ENCODE results near the gene SLC46A3. TPM values are rescaled to one million over a fixed set of nuclear protein-coding genes. Genes with fewer than 3 reads are reported as not detected.

SLC46A3 gene
- total and polyA plus RNA-seq, 2 of the 13 experiments (the other 11 are each of a cell fraction or from before 2014, with no cell fraction given) = not detected

- TF ChIP-seq ZBTB4 (CRISPR knock-in tag; IDR thresholded peaks at IDR 0.05; ENCODE audit: borderline replicate concordance) = no peak
- no peak for TF ChIP-seq ZNF567 (CRISPR knock-in tag; IDR thresholded peaks at IDR 0.05; ENCODE audit: borderline replicate concordance)
- TF ChIP-seq DRAP1 (CRISPR knock-in tag; IDR thresholded peaks at IDR 0.05) = no peak
Observed at GRCh38 chr13:28725046-28725610, 6.4 kb upstream of the SLC46A3 start (continued).

- ChIA-PET POLR2A (no interaction called here), CTCF (ENCODE audit: low intra/inter-chr PET ratio, low total read pairs) (no interaction called here)
- H2AFZ ChIP-seq (ENCODE audit: low read length) = no peak overlapping the region
- no peaks in the 10 kb centered on the region for H3K4me1 ChIP-seq (ENCODE audit: insufficient read depth, low read length)
- H3K79me2 ChIP-seq (ENCODE audit: insufficient read depth, low read length) = no peaks in the 10 kb centered on the region
- no peaks in the 10 kb centered on the region for H4K20me1 ChIP-seq (ENCODE audit: insufficient read depth, low read length)
- BruUV-seq (replicated peaks) = no TSS peak
- H3K27me3 ChIP-seq (ENCODE audit: control insufficient read depth in 1 of 2, insufficient read depth in 2 of 2, low read length in 2 of 2) = no peaks in the 10 kb centered on the region; a peak in 2 of 5 replicates
- no peak overlapping the region for H3K4me3 ChIP-seq (replicated peaks in 1 of 3; ENCODE audit: insufficient read depth in 1 of 3, low read depth in 2 of 3, low read length in 3 of 3)
- ATAC-seq (no peak), DNase-seq (ENCODE audit: low spot score) (no peak), FAIRE-seq (no peak)
- in situ Hi-C loops (cut with HindIII; ENCODE audit: extremely low pct_ligation_motif_present, low pct_unique_long_range_greater_than_20kb) (no loop called here), intact Hi-C loops (cut with micrococcal nuclease; ENCODE audit: unreplicated experiment) (no loop called here)
- H3K9ac ChIP-seq (ENCODE audit: insufficient read depth, low read depth, low read length) = no peak overlapping the region
- no peak overlapping the region for H3K4me2 ChIP-seq (ENCODE audit: low read depth, low read length)
- no peak overlapping the region for H3K27ac ChIP-seq (ENCODE audit: extremely low read length, insufficient read depth, low read length)
- H3K9me3 ChIP-seq (ENCODE audit: low read length) = no peaks in the 10 kb centered on the region
- 63% methylated on average over 15 of the region's 22 CpGs for WGBS (ENCODE audit: low lambda C conversion rate)
- no peaks in the 10 kb centered on the region for H3K36me3 ChIP-seq (replicated peaks in 1 of 2; ENCODE audit: control insufficient read depth in 1 of 2, insufficient read depth in 2 of 2, low read length in 2 of 2)
- TF ChIP-seq TAF1 (CRISPR knock-in tag; IDR thresholded peaks at IDR 0.05) (no peak), ZNF781 (CRISPR knock-in tag; IDR thresholded peaks at IDR 0.05; ENCODE audit: borderline replicate concordance, not compliant biosample characterization) (no peak), ZFAT (CRISPR knock-in tag; conservative IDR thresholded peaks at IDR 0.05) (no peak), ZBTB49 (CRISPR knock-in tag; IDR thresholded peaks at IDR 0.05; ENCODE audit: borderline replicate concordance) (no peak), FIP1L1 (IDR thresholded peaks at IDR 0.05; ENCODE audit: borderline replicate concordance, insufficient read depth, low read depth, low read length) (no peak), KLF9 (CRISPR knock-in tag; IDR thresholded peaks at IDR 0.05; ENCODE audit: low read depth) (no peak), ZNF800 (CRISPR knock-in tag; IDR thresholded peaks at IDR 0.05) (no peak), TFDP2 (CRISPR knock-in tag; IDR thresholded peaks at IDR 0.05) (no peak)
Observed at GRCh38 chr13:28723806-28724205, 5.0 kb upstream of the SLC46A3 start.
